GDM1 (cell line): ENCODE results near the gene CD86.
"Not testable (repeated sequence)": the region's sequence is repeated elsewhere in the genome, so short reads cannot be mapped to it uniquely, and the experiment has no call there.

Experiments used
- DNase-seq: peaks from one replicate; lab custom pipeline; 2025; lab: John Stamatoyannopoulos, UW

Gene CD86

GRCh38 chr3:122055215-122055614 lies at the start of gene CD86:
Gene CD86, plus strand, starts transcription at chr3:122055362. Its CDS starts 128 bp downstream, at chr3:122055490.
- DNase-seq: no peak

GRCh38 chr3:122006267-122006666 lies 48.9 kb upstream of the CD86 start:
- DNase-seq: no peak

GRCh38 chr3:122008166-122008565 lies 47.0 kb upstream of the CD86 start:
- DNase-seq: no peak

- DNase-seq: no peak
Measured at GRCh38 chr3:122010506-122010905, 44.7 kb upstream of the CD86 start.

- DNase-seq: no peak
Measured at GRCh38 chr3:122011396-122011795, 43.8 kb upstream of the CD86 start.

GRCh38 chr3:122012821-122013220 lies 42.3 kb upstream of the CD86 start:
- DNase-seq: no peak

- no peak for DNase-seq
Measured at GRCh38 chr3:122013448-122013925, 41.7 kb upstream of the CD86 start.

GRCh38 chr3:122014741-122015140 lies 40.4 kb upstream of the CD86 start:
- no peak for DNase-seq

- DNase-seq: no peak
Measured at GRCh38 chr3:122019493-122019892, 35.7 kb upstream of the CD86 start.

- no peak for DNase-seq
Measured at GRCh38 chr3:122021037-122021436, 34.1 kb upstream of the CD86 start.

GRCh38 chr3:122021811-122022401 lies 33.3 kb upstream of the CD86 start, which contains the start of gene ILDR1:
Gene ILDR1, minus strand, starts transcription at chr3:122022247. Its CDS starts 170 bp downstream, at chr3:122022077.
- no peak for DNase-seq

- DNase-seq: no peak
Measured at GRCh38 chr3:122023335-122023910, 31.7 kb upstream of the CD86 start.

GRCh38 chr3:122024800-122025199 lies 30.4 kb upstream of the CD86 start:
- no peak for DNase-seq

- DNase-seq: no peak
Measured at GRCh38 chr3:122025296-122025695, 29.9 kb upstream of the CD86 start.

GRCh38 chr3:122030381-122031122 lies 24.6 kb upstream of the CD86 start:
- no peak for DNase-seq

- DNase-seq: no peak
Measured at GRCh38 chr3:122031123-122031468, 24.1 kb upstream of the CD86 start.

- DNase-seq: no peak
Measured at GRCh38 chr3:122032531-122032930, 22.6 kb upstream of the CD86 start.

- no peak for DNase-seq
Measured at GRCh38 chr3:122033023-122033422, 22.1 kb upstream of the CD86 start.

- DNase-seq: not testable (repeated sequence)
Measured at GRCh38 chr3:122047296-122047695, 7.9 kb upstream of the CD86 start.

GRCh38 chr3:122047773-122048172 lies 7.4 kb upstream of the CD86 start:
- not testable (repeated sequence) for DNase-seq

GRCh38 chr3:122052968-122053367 lies 2.2 kb upstream of the CD86 start:
- DNase-seq: no peak

- DNase-seq: no peak
Measured at GRCh38 chr3:122057671-122058070, 2.5 kb downstream of the CD86 start.

- no peak for DNase-seq
Measured at GRCh38 chr3:122058294-122058693, 3.1 kb downstream of the CD86 start.
